Mammary epithelial cell (primary cell): ENCODE results near the gene AGRP.

ENCODE experiments used
- CTCF ChIP-seq, 2 donors: IDR thresholded peaks in 1 of 2; conservative IDR thresholded peaks in 1 of 2; 2 replicates each; pipeline ENCODE4 v1.5.1; 2011 to 2012; ENCODE audit warnings: inconsistent platforms in 2 of 2, low read length in 2 of 2, mild to moderate bottlenecking in 2 of 2, control low read depth in 1 of 2, low read depth in 1 of 2; ENCODE audit not compliant: insufficient read depth in 1 of 2; ENCODE audit errors: extremely low read depth in 1 of 2
- EZH2 ChIP-seq: IDR thresholded peaks from 2 replicates; pipeline ENCODE4 v1.6.1; 2012; ENCODE audit warnings: low read length, inconsistent platforms, borderline replicate concordance

- TF ChIP-seq CTCF (conservative IDR thresholded peaks at IDR 0.05 in 1 of 2, IDR thresholded peaks at IDR 0.05 in 1 of 2; ENCODE audit: extremely low read depth in 1 of 2, insufficient read depth in 1 of 2, low read depth in 1 of 2, low read length in 2 of 2), result no peak
- no peak for TF ChIP-seq EZH2
These were observed 42.9 kb upstream of the AGRP start for GRCh38 chr16:67526149-67526791.
